Measurements from ENCODE around the gene SPATC1L. TPM values are rescaled to one million over a fixed set of nuclear protein-coding genes. Genes with fewer than 3 reads are reported as not detected.

The SPATC1L gene
- polyA plus RNA-seq, 1 donor from 2014 or later, result 20.6 TPM

DNA sequence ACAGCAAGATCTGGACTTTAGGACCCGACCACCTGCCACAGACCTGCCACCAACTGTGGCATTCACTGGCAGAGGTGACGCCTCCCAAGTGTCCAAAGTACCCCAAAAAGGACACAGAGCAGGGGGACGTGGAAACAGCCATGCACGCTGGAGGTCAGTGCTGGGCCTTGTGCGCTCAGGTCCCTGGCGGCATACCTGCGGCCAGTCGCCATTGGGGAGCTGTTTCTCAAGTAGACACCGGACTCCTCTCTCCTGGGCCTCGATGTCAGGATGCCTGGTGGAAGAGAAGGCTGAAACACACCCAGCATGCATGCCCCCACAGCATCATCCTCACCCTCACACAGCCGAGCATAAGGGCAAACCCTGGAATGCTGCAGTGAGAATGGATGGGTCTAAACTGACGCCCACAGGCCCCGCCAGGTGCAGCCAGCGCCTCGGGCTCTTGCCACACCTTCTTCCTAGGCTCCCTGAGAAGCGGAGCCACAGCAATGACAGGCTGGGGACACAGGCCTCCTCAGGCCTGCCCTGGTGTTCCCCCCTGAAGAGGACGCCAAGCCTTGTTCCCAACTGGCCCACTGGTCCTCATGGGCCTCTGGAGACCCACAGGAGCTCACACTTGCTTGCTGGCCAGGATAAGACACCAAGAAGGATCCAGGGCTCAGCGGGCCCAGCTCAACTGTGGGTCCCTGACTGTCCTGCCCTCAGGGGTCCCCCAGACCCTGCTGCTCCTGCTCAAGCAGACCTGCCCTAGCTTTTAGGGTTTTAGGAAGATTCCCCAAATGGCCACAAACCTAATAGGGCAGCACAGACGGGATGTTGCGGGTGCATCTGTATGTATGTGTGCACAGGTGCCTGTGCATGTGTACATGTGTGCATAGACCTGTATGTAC is 7.7 kb upstream of the SPATC1L start:
- H3K36me3 ChIP-seq (ENCODE audit: insufficient read depth, low read length), result no peaks in the 10 kb centered on the region
- no peak overlapping the region for H3K27ac ChIP-seq (ENCODE audit: low read length)
- no peaks in the 10 kb centered on the region for H3K9me3 ChIP-seq (ENCODE audit: low read length)
- no peak overlapping the region for H3K4me2 ChIP-seq (ENCODE audit: low read length)
- no peak overlapping the region for H3K9ac ChIP-seq (ENCODE audit: low read length)
- no peaks in the 10 kb centered on the region for H3F3A ChIP-seq (ENCODE audit: insufficient read depth, low read length, poor library complexity, severe bottlenecking)
- no peaks in the 10 kb centered on the region for H4K20me1 ChIP-seq (ENCODE audit: insufficient read depth)
- no peaks in the 10 kb centered on the region for H3K79me2 ChIP-seq (replicated peaks; ENCODE audit: insufficient read depth, low read length)
- no peaks in the 10 kb centered on the region for H3K27me3 ChIP-seq (ENCODE audit: insufficient read depth, low read depth, low read length)
- H3K9me2 ChIP-seq (ENCODE audit: insufficient read depth, low read length), result no peaks in the 10 kb centered on the region
- no peak for TF ChIP-seq SMC3 (conservative IDR thresholded peaks at IDR 0.05; ENCODE audit: poor library complexity)
- no peak for TF ChIP-seq POLR2AphosphoS5 (IDR thresholded peaks at IDR 0.05)
- TF ChIP-seq EP300 (conservative IDR thresholded peaks at IDR 0.05; ENCODE audit: poor library complexity, severe bottlenecking), result no peak
- TF ChIP-seq RAD21 (conservative IDR thresholded peaks at IDR 0.05), result no peak
- no peak for TF ChIP-seq REST (IDR thresholded peaks at IDR 0.05; ENCODE audit: borderline replicate concordance)
- TF ChIP-seq, protein P1, sequence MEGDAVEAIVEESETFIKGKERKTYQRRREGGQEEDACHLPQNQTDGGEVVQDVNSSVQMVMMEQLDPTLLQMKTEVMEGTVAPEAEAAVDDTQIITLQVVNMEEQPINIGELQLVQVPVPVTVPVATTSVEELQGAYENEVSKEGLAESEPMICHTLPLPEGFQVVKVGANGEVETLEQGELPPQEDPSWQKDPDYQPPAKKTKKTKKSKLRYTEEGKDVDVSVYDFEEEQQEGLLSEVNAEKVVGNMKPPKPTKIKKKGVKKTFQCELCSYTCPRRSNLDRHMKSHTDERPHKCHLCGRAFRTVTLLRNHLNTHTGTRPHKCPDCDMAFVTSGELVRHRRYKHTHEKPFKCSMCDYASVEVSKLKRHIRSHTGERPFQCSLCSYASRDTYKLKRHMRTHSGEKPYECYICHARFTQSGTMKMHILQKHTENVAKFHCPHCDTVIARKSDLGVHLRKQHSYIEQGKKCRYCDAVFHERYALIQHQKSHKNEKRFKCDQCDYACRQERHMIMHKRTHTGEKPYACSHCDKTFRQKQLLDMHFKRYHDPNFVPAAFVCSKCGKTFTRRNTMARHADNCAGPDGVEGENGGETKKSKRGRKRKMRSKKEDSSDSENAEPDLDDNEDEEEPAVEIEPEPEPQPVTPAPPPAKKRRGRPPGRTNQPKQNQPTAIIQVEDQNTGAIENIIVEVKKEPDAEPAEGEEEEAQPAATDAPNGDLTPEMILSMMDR (IDR thresholded peaks at IDR 0.05; ENCODE audit: poor library complexity, severe bottlenecking), result no peak
- TF ChIP-seq EZH2 (IDR thresholded peaks at IDR 0.05; ENCODE audit: borderline replicate concordance, insufficient read depth, low read length, poor library complexity, severe bottlenecking), result no peak
- no peak for TF ChIP-seq MXI1 (conservative IDR thresholded peaks at IDR 0.05; ENCODE audit: poor library complexity, severe bottlenecking)
- no peak for TF ChIP-seq TAF1 (IDR thresholded peaks at IDR 0.05; ENCODE audit: low read depth)
- no peak overlapping the region for H2AFZ ChIP-seq (ENCODE audit: low read depth, low read length)
- H3K4me3 ChIP-seq (ENCODE audit: low read length), result no peak overlapping the region

GRCh38 chr21:46191257-46191685 is 7.0 kb upstream of the SPATC1L start:
- no peak for TF ChIP-seq EZH2 (IDR thresholded peaks at IDR 0.05; ENCODE audit: borderline replicate concordance, insufficient read depth, low read length, poor library complexity, severe bottlenecking)
- TF ChIP-seq SMC3 (conservative IDR thresholded peaks at IDR 0.05; ENCODE audit: poor library complexity), result no peak
- TF ChIP-seq EP300 (conservative IDR thresholded peaks at IDR 0.05; ENCODE audit: poor library complexity, severe bottlenecking), result no peak
- TF ChIP-seq RAD21 (conservative IDR thresholded peaks at IDR 0.05), result no peak
- no peak for TF ChIP-seq REST (IDR thresholded peaks at IDR 0.05; ENCODE audit: borderline replicate concordance)
- TF ChIP-seq TAF1 (IDR thresholded peaks at IDR 0.05; ENCODE audit: low read depth), result no peak
- no peak for TF ChIP-seq MXI1 (conservative IDR thresholded peaks at IDR 0.05; ENCODE audit: poor library complexity, severe bottlenecking)
- TF ChIP-seq, protein P1 (IDR thresholded peaks at IDR 0.05; ENCODE audit: poor library complexity, severe bottlenecking), result no peak
- no peak for TF ChIP-seq POLR2AphosphoS5 (IDR thresholded peaks at IDR 0.05)
- H2AFZ ChIP-seq (ENCODE audit: low read depth, low read length), result no peak overlapping the region
- H3F3A ChIP-seq (ENCODE audit: insufficient read depth, low read length, poor library complexity, severe bottlenecking), result no peaks in the 10 kb centered on the region
- H3K79me2 ChIP-seq (replicated peaks; ENCODE audit: insufficient read depth, low read length), result no peaks in the 10 kb centered on the region
- H4K20me1 ChIP-seq (ENCODE audit: insufficient read depth), result no peaks in the 10 kb centered on the region
- no peaks in the 10 kb centered on the region for H3K27me3 ChIP-seq (ENCODE audit: insufficient read depth, low read depth, low read length)
- H3K9ac ChIP-seq (ENCODE audit: low read length), result no peak overlapping the region
- H3K9me3 ChIP-seq (ENCODE audit: low read length), result no peaks in the 10 kb centered on the region
- H3K9me2 ChIP-seq (ENCODE audit: insufficient read depth, low read length), result no peaks in the 10 kb centered on the region
- H3K27ac ChIP-seq (ENCODE audit: low read length), result no peak overlapping the region
- H3K4me3 ChIP-seq (ENCODE audit: low read length), result no peak overlapping the region
- H3K36me3 ChIP-seq (ENCODE audit: insufficient read depth, low read length), result no peaks in the 10 kb centered on the region
- H3K4me2 ChIP-seq (ENCODE audit: low read length), result no peak overlapping the region
